GM15510 (cell line): Measurements from ENCODE around the gene CEACAM16.

Source experiments
- POLR2A ChIP-seq: IDR thresholded peaks from 3 replicates; pipeline ENCODE4 v1.6.1; 2011; ENCODE audit warnings: borderline replicate concordance; ENCODE audit not compliant: insufficient read length; ENCODE audit errors: extremely low read depth

The CEACAM16 gene

GRCh38 chr19:44668985-44669764, 29.8 kb upstream of the CEACAM16 start:
- TF ChIP-seq POLR2A = no peak

DNA sequence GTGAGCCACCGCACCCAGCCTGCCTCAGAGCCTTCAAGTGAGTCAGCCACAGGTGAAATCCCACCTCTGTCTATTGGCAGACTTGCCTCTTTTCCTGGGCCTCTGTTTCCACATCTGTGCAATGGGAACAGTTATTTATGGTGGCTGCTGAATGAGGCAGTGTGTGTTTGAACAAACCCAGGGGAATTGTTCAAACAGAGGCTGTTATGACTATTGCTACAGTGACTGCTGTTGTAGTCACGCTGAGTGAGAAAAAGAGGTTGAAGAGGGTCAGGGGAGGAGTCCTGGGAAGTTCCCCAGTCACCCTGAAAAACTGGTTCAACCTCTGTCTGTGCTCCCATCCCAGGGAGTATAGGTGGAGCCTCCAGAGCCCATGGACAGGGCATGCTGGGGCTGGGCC, 27.6 kb upstream of the CEACAM16 start, which contains the start of gene CEACAM19:
CEACAM19 (plus strand) TSS at position 83 of the 400 bp plus-strand sequence. CDS start 450 bp downstream, outside the sequence.
- no peak for TF ChIP-seq POLR2A

DNA sequence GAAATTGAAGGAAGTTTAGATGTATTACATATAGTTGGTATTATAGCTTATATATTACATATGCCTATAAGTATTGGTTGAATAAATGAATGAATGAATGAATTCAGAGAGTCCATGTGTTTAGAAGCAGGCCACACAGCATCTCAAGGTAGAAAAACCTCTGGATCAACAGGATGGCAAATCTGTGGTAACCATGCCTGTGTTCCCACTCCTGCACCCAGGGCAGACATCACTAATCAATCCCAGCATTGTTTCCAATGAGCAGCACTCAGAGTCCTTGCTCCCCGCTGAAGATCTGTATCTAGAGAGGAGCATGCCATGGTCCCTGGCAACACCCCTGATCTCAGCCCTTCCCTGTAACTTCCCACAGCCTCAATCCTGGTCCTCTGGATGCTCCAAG, 26.7 kb upstream of the CEACAM16 start:
- no peak for TF ChIP-seq POLR2A

- TF ChIP-seq POLR2A = no peak
Observed at GRCh38 chr19:44673510-44673909, 25.4 kb upstream of the CEACAM16 start.

- no peak for TF ChIP-seq POLR2A
Observed at GRCh38 chr19:44675521-44675920, 23.4 kb upstream of the CEACAM16 start.

GRCh38 chr19:44677019-44677811, 21.7 kb upstream of the CEACAM16 start:
- no peak for TF ChIP-seq POLR2A

DNA sequence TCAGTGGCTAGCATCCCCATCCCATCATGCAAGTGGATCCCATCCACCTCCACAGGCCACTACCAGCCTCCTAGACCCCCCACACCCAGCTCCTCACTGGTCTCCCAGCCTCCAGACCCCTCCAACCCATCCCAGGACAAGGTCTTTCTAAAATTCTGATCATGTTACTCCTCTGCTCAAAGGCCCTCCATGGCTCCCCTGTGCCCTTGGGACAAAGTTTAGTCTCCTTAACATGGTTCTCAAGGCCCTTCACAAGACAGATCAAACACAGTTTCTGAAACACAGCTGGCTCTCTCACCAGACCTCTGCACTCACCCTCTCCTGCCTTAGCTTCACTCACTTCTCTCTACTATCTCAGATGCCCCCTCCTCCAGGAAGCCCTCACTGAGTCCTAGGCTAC, 18.4 kb upstream of the CEACAM16 start:
- TF ChIP-seq POLR2A = no peak

DNA sequence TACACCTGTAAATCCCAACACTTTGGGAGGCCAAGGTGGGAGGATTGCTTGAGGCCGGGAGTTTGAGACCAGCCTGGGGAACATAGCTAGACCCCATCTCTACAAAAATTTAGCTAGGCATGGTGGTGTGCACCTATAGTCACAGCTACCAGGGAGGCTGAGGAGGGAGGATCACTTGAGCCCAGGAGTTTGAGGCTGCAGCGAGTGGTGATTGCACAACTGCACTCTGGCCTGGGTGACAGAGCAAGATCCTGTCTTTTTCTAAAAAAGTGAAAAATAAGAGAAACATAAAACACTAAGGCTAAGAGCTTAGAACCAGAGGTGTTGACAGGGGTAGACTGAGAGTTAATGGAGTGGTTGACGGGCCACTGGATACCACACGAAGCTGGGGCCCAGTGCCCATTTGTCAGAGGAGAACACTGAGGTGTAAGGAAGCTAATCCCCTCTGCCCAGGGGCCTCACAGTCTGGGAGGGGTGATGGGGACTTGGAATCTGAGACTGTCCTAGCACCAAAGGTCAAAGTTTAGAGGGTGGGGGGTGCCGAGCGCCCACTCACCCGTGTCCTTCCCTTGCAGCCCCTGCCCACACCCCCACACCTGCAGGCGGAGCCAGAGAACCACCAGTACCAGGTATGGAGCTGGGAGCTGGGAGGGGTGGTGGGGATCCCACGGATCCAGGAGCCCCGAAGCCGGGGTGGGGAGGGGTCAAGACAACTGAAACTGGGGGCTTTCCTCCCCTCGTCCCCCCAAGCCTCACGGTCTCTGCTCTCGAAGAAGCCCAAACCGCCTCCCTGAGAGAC, 16.8 kb upstream of the CEACAM16 start:
- no peak for TF ChIP-seq POLR2A

DNA sequence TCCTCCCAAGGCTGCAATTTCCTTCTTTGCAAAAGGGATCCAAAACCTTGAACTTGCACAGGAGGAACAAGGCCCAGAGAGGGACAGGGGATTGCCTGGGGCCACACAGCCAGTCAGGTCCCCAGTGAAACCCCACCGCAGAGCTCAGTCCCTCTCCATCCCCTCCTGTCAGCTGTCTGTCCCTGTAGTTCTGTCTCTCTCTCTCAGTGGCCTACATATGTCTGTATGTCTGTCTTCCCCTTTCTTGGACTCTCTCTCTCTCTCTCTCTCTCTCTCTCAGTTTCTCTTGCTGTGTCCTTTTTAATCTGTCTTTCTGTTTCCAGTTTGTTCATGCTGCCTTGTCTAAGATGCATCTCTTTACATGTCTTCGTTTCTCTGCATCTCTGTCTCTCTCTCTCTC, 16.1 kb upstream of the CEACAM16 start:
- TF ChIP-seq POLR2A = no peak

- TF ChIP-seq POLR2A = no peak
Observed at GRCh38 chr19:44683434-44684210, 15.3 kb upstream of the CEACAM16 start.

- TF ChIP-seq POLR2A = no peak
Observed at GRCh38 chr19:44684892-44685863, 13.8 kb upstream of the CEACAM16 start.

DNA sequence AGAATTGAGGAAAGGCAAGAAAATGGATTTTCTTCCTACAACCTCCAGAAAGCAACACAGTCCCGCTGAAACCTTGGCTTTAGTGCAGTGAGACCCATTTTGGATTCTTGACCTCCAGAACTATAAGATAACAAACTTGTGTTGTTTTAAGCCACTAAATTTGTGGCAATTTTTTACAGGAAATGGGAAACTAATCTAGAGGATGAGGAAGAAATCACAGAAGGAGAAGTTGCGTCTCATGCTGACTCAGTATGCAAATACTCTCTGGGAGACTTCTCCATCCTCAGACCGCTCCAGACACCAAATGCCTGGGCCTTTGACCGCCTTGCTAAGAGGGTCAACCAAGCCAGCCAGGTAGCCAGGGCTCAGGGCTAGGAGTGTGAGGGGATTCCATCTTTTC, 13.1 kb upstream of the CEACAM16 start:
- no peak for TF ChIP-seq POLR2A

DNA sequence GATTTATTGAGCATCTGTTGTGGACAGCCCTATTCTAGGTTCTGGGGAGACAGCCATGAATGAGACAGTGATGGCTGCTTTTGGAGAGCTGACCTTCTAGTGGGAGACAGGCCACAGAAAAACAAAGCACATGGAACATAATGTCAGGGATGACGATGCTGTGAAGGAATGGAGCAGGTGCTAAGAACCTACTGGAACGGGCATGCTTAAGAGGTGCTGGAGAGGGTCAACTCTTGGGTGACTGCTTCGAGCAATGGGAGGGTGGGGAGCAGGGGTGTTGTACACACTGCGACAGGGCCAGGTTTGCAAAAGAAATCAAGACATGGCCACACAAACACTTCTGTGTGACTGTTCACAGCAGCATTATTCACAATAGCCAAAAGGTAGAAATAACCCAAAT, 12.1 kb upstream of the CEACAM16 start:
- no peak for TF ChIP-seq POLR2A

GRCh38 chr19:44687888-44688287, 11.1 kb upstream of the CEACAM16 start:
- TF ChIP-seq POLR2A = no peak
